ENCODE results near the gene CHST3. TPM values are rescaled to one million over a fixed set of nuclear protein-coding genes. Genes with fewer than 3 reads are reported as not detected.

The CHST3 gene
- total and polyA plus RNA-seq, 11 donors: 8.1 to 51.3 (median 25.0) TPM

GRCh38 chr10:72000073-72001032, 36.2 kb downstream of the CHST3 start:
- TF ChIP-seq POLR2A (IDR thresholded peaks at IDR 0.05): no peak
- no peak for TF ChIP-seq CTCF (IDR thresholded peaks at IDR 0.05)
- ATAC-seq: no peak
- intact Hi-C loops (cut with DNase I): no loop called here
- peak overlapping the region in 1 of 12 donors; percentile 8 for H3K4me3 ChIP-seq
- WGBS, 4 donors: 63 to 69% (median 67%) methylated on average over 14 of the region's 14 CpGs
- no peaks in the 10 kb centered on the region for H3K27me3 ChIP-seq
- peaks cover 0 to 4% (median 0%) of the 10 kb centered on the region in 9 donors for H3K36me3 ChIP-seq
- H3K27ac ChIP-seq: peak overlapping the region in 11 of 12 donors; percentile 68 to 89 (median 83)
- H3K9me3 ChIP-seq: no peaks in the 10 kb centered on the region
- H3K4me1 ChIP-seq: peaks cover 16 to 72% (median 54%) of the 10 kb centered on the region in 12 donors
- DNase-seq: peak in 1 of 5 donors; percentile 32

GRCh38 chr10:72001033-72001395, 36.8 kb downstream of the CHST3 start:
- peaks cover 0 to 8% (median 3%) of the 10 kb centered on the region in 9 donors for H3K36me3 ChIP-seq
- ATAC-seq (peak; percentile 19 to 50 (median 37)), DNase-seq (peak in 2 of 5 donors; percentile 46 to 51)
- 33 to 59% (median 55%) methylated on average over 4 of the region's 4 CpGs for WGBS, 4 donors
- H3K27ac ChIP-seq: peak overlapping the region in 8 of 12 donors; percentile 28 to 89 (median 61)
- H3K4me1 ChIP-seq: peaks cover 16 to 66% (median 50%) of the 10 kb centered on the region in 12 donors
- H3K9me3 ChIP-seq: no peaks in the 10 kb centered on the region
- no peak for TF ChIP-seq CTCF (IDR thresholded peaks at IDR 0.05)
- intact Hi-C loops (cut with DNase I): no loop called here
- no peaks in the 10 kb centered on the region for H3K27me3 ChIP-seq
- no peak overlapping the region for H3K4me3 ChIP-seq

GRCh38 chr10:72002354-72003295, 38.4 kb downstream of the CHST3 start:
- H3K27me3 ChIP-seq: no peaks in the 10 kb centered on the region
- peaks cover 16 to 62% (median 40%) of the 10 kb centered on the region in 12 donors for H3K4me1 ChIP-seq
- 83 to 93% (median 89%) methylated on average over 8 of the region's 8 CpGs for WGBS, 4 donors
- ATAC-seq: no peak
- H3K9me3 ChIP-seq: no peaks in the 10 kb centered on the region
- H3K27ac ChIP-seq: peak overlapping the region in 1 of 12 donors; percentile 83
- H3K36me3 ChIP-seq: peaks cover under 1 to 24% (median 16%) of the 10 kb centered on the region in 9 donors
- peak in 1 of 5 donors; percentile 10 for DNase-seq
- intact Hi-C loops (cut with DNase I): no loop called here
- TF ChIP-seq CTCF (IDR thresholded peaks at IDR 0.05) (no peak), POLR2A (IDR thresholded peaks at IDR 0.05) (no peak)
- H3K4me3 ChIP-seq: no peak overlapping the region

Measured in heart left ventricle (tissue), 16 donors.